Epithelial cell of proximal tubule (primary cell): ENCODE results near the gene TUBA1C. TPM values are rescaled to one million over a fixed set of nuclear protein-coding genes. Genes with fewer than 3 reads are reported as not detected.
"Not testable (repeated sequence)": the region's sequence is repeated elsewhere in the genome, so short reads cannot be mapped to it uniquely, and the experiment has no call there.

Source experiments
- DNase-seq: peaks from one replicate; pipeline ENCODE4 v3.0.0-alpha.2; 2011; ENCODE audit warnings: low read depth
- H3K4me3 ChIP-seq: 2 replicates; pipeline ENCODE4 v1.5.1; 2011; ENCODE audit warnings: low read depth, mild to moderate bottlenecking, low read length
- CTCF ChIP-seq: conservative IDR thresholded peaks from 2 replicates; pipeline ENCODE4 v1.5.1; 2012; ENCODE audit warnings: low read depth, mild to moderate bottlenecking, low read length
- total RNA-seq: library from RNA; depleted of rRNA; stranded (reverse); fragments of >200 nt; gene quantifications from 2 replicates; pipeline ENCODE4 v1.2.3, GENCODE V29; 2015

TUBA1C gene
- total RNA-seq, 1 donor from 2014 or later, result 1,483 TPM

GRCh38 chr12:49304161-49304560 is 39.3 kb downstream of the TUBA1C start:
- TF ChIP-seq CTCF, result no peak
- DNase-seq, result no peak
- no peak overlapping the region for H3K4me3 ChIP-seq

DNA sequence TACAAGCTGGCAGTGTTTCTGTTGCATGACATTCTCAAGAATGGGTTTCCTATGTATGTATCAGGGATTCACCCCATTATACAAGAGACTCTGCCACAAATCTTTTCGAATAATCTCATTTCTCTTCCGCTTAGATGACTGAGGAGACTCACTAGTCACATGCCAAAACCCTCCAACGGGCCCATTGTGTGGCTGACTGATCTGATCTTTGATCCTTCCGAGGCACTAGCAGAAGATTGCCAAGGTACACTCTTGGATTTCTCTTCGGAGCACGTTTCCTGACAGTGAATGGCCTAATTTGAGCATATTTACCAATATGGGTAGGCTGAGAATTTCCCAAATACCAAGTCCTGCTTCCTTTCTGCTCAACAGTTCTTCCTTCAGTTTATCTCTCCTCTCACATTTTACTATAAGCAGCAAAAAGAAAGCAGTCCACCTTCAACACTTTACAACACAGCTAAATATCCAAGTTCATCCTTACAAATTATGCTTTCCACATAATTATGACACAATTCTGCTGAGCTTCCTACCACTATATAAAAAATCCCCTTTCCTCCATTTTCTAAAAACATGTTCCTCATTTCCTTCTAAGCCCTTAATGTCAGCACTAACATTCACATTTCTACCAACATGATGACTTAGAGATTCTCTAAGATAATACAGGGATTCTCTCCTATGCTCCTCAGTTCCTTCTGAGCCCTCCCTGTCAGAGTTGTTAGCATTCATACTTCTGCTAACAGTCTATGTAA is 41.1 kb downstream of the TUBA1C start:
- DNase-seq, result no peak
- H3K4me3 ChIP-seq, result no peak overlapping the region
- TF ChIP-seq CTCF, result no peak

GRCh38 chr12:49309386-49309785 is 44.5 kb downstream of the TUBA1C start:
- H3K4me3 ChIP-seq, result no peak overlapping the region
- DNase-seq, result no peak
- TF ChIP-seq CTCF, result no peak

DNA sequence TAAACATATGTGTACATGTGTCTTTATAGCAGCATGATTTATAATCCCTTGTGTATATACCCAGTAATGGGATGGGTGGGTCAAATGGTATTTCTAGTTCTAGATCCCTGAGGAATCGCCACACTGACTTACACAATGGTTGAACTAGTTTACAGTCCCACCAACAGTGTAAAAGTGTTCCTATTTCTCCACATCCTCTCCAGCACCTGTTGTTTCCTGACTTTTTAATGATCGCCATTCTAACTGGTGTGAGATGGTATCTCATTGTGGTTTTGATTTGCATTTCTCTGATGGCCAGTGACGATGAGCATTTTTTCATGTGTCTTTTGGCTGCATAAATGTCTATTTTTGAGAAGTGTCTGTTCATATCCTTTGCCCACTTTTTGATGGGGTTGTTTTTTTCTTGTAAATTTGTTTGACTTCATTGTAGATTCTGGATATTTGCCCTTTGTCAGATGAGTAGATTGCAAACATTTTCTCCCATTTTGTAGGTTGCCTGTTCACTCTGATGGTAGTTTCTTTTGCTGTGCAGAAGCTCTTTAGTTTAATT is 45.6 kb downstream of the TUBA1C start:
- not testable (repeated sequence) for DNase-seq, H3K4me3 ChIP-seq

DNA sequence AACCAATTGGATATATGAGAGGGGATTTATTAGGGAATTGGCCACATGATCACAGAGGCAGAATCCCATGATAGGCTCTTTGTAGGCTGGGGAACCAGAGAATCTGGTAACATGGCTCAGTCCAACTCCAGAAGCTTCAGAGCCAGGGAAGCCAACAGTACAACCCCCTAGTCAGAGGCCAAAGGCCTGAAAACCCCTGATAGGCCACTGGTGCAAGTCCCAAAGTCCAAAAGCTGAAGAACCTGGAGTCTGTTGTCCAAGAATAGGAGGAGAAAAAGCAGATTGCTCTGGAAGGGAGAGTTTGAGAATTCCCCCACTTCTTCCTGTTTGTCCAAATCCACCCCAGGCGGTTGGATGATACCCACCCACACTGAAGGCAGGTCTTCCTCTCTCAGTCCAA is 49.9 kb downstream of the TUBA1C start:
- no peak overlapping the region for H3K4me3 ChIP-seq
- no peak for TF ChIP-seq CTCF
- DNase-seq, result no peak

DNA sequence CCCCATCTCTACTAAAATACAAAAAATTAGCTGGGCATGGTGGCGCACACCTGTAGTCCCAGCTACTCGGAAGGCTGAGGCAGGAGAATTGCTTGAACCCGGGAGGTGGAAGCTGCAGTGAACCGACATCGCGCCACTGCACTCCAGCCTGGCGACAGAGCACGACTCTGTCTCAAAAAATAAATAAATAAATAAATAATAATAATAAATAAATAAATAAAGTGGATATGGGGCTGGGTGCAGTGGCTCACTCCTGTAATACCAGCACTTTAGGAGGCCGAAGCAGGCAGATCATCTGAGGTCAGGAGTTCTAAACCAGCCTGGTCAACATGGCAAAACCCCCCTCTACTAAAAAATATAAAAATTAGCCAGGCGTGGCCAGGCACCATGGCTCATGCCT is 52.2 kb downstream of the TUBA1C start:
- H3K4me3 ChIP-seq, DNase-seq: not testable (repeated sequence)

DNA sequence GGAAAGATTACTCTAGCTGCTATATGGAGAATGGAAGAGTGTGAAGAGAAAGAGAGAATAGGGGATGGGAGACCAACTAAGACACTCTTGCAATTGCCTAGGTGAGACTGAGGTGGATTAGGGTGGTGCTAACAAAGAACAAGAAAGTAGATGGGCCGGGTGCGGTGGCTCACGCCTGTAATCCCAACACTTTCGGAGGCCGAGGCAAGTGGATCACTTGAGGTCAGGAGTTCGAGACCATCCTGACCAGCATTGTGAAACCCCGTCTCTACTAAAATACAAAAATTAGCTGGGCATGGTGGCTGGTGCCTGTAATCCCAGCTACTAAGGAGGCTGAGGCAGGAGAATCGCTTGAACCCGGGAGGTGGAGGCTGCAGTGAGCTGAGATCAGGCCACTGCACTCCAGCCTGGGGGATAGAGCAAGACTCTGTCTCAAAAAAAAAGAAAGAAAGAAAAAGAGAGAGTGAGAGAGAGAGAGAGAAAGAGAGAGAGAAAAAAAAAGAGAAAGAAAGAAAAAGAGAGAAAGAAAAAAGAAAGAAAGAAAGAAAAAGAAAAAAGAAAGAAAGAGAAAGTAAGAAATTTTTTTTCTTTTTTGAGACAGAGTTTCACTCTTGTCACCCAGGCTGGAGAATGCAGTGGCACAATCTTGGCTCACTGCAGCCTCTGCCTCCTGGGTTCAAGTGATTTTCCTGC is 55.7 kb downstream of the TUBA1C start:
- not testable (repeated sequence) for DNase-seq

GRCh38 chr12:49322367-49322707 is 57.5 kb downstream of the TUBA1C start:
- peak overlapping the region; percentile 87 for H3K4me3 ChIP-seq
- TF ChIP-seq CTCF, result no peak
- DNase-seq, result no peak

More for the DNA sequence above, 55.7 kb downstream of the TUBA1C start:
- not testable (repeated sequence) for H3K4me3 ChIP-seq
